GM12891 (cell line): Measurements from ENCODE around the gene ZIC4.

Experiments
- POLR2A ChIP-seq: IDR thresholded peaks from 2 replicates; pipeline ENCODE4 v1.6.1; 2011; ENCODE audit warnings: low read depth, low read length, control low read depth
- POLR2AphosphoS5 ChIP-seq: IDR thresholded peaks from 2 replicates; pipeline ENCODE4 v1.6.1; 2011; ENCODE audit warnings: low read depth, low read length, control low read depth
- SPI1 ChIP-seq: IDR thresholded peaks from 2 replicates; pipeline ENCODE4 v1.6.1; 2011; ENCODE audit warnings: low read depth, low read length, control low read depth
- TAF1 ChIP-seq: IDR thresholded peaks from 2 replicates; pipeline ENCODE4 v1.6.1; 2011; ENCODE audit warnings: low read depth, low read length, control low read depth

DNA sequence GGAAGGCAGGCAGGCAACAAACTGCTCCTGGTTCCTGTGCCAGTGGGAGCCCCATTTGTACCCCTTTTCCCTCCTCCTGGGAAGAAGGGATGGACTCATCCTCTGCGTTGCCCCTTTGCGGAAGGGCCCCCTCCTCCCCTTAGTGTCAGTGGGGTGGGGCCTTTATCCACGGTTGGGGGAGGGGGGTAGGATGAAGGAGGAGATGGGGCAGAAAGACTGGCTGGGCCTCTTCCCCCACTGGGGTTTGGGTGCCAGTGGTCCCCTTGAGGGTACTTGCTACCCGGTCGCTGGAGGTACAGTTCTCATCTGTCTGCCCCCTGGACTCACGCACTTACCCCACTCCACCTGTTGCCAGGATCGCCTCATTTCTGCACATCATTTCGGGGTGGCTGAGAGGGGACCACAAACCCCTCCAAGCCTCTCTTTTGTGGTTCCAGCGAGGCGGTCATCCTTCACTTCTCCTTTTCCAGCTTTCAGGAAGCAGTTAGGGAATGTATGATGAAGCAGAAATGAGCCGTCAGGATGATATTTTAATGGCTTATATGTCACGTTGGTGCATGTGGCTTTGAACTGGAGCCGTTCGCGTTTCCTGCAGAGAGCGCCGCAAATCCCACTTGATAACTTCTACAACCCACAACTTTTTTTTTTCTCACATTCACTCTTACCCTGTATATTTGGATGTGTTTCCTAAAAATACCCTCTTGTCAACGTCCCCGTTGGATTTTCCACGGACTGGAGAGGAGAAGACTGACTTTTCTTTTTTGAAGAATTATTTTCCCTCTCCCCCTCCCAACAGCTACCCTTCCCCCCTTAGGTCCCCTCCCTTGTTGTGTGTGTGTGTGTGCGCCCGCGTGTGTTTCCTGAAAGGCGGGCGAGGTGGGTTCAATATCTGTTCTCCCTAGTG, at the start of gene ZIC4:
- TF ChIP-seq POLR2A (no peak), POLR2AphosphoS5 (no peak), SPI1 (no peak), TAF1 (no peak)
